Amniotic stem cell (primary cell): ENCODE results near the gene CPNE4.

Source experiments
- DNase-seq: peaks from one replicate; lab custom pipeline; 2025; lab: John Stamatoyannopoulos, UW

Gene CPNE4

DNA sequence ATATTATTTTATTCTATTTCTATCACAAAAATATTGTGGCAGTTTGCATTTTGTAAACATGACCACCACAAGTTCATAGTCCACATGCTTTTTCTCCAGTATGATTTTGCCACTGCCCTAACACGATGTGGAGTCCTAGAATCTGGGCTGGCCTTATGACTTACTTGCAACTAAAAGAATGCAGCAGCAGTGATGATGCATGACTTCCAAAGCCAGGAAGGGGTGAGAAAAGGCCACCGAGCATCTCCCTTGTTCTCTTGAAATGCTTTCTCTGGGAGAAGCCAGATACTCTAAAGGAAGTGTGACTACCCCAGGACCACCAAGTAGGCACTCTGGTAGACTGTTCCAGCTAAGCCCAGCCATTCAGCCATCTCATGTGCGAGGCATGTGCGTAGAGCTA is 340.4 kb downstream of the CPNE4 start:
- no peak for DNase-seq

DNA sequence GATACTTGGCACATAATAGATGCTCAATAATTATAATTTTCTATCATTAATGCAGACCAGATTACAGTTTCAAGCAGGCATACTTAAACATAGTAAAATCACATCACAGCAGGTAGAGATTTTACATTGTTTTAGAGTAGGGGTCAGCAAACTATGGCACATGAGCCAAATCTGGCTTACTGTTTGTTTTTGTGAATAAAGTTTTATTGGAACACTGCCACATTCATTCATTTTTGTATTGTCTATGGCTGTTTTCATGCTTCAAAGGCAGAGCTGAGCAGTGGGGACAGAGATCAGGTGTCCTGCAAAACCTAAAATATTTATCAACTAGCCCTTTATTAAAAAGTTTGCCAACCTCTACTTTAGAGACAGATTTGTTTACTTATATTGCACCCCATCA is 342.5 kb downstream of the CPNE4 start:
- no peak for DNase-seq

DNA sequence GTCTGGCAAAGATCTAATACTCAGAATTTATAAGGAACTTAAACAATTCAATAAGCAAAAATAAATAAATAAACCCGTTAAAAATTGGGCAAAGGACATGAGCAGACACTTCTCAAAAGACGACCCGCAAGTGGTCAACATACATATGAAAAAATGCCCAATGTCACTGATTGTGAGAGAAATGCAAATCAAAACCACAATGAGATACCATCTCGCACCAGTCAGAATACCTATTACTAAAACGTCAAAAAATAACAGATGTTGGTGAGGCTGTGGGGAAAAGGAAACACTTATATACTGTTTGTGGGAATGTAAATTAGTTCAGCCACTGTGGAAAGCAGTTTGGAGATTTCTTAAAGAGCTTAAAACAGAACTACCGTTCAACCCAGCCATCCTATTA is 344.0 kb downstream of the CPNE4 start:
- no peak for DNase-seq

DNA sequence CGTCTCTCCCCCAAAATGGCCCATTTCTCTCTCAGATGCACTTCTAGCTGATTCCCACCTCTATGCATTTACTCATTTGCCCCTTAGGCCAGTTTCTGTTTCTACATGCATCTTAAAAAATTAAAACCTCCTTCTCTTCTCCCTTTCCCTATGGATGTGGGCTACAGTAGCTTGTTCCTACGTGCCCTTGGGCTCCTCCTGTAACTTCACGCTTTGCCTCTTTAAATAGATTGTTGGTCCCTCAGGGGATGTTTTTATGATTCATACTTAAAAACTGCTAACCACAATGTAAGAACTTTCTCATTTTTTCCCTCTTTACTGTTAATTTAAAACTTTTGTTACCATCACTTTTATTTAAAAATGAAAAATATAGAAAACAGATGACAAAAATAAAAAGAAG is 346.4 kb downstream of the CPNE4 start:
- DNase-seq = no peak

DNA sequence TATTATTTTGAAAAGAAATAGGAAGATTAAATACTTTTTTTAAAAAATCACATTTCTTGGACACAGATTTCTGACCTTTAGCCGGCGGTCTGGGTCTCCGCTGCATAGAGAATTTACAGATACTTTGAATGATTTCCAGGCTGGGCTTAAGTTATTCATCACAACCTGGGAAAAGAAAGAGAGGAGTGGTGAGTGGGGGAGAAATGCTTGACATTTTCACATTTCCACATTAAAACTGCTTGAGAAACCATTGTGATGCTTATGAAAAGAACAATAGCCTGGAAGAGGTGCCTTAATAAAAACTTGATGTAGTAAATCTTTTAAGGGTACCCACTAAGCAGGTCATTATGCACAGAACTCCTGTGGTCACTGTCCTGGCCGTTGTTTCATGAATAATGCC is 365.2 kb downstream of the CPNE4 start:
- DNase-seq = no peak

DNA sequence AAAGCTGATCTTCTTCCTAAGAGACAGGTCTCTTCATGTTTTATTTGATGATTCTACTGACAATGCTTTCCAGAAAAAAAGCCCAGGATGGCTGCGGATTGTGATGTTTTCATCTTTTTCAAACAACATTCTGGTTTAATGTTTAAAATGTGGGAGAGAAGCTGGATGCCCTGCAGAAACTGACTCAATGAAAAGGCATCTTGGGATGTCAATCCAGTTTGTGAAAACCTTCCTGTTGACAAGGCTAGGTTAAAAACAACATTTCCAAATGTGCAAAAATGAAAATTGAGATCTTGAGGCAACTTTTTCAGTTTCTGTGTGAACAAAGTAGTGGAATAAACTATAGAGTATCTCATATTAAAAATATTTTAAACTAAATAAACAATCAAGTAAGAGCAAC is 376.0 kb downstream of the CPNE4 start:
- no peak for DNase-seq

DNA sequence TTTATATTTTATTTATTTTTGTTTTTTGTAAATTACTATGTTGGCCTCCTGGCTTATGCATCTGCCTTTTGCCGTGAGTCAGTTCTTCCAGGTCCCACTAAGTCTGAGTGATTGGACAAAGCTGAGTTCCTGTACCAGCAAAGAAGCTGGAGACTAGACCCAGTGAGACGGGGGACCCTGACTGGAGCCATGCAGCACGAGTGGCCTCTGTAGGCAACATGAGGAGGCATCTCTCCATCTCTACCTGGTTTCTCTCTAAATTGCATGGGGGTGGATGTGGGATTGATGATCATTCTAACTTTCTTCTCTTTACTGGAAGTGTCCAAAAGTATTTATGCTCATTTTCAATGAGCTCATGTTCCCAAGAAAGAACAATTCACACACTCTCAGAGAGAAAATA is 376.7 kb downstream of the CPNE4 start:
- DNase-seq = no peak

DNA sequence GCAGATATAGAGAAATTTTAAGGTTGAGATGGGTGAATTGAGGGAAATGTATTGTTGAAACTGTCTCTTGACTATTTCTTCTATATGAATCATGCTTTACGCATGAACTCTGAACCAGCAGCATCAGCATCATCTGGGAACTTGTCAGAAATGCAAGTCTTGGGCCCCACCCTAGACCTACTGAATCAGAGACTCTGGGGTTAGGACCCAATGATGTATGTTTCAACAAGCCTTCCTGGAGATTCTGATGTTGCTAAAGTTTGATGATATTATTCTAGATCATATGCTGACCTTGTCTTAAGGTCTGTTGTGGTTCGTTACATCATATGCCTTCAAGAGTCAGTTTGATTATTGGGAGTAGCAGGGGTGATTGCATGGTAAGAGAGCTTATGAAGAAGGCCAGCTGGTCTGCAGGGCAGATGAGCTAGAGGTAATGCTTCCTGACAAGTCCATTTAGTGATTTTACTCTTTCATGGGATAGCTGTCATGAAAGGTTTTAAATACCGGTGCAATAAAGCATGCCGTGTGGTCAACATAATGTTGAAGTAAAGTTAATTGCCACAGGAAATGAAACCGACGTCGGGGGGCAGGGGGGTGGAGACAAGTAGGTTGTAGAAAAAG is 379.6 kb downstream of the CPNE4 start:
- DNase-seq = no peak

DNA sequence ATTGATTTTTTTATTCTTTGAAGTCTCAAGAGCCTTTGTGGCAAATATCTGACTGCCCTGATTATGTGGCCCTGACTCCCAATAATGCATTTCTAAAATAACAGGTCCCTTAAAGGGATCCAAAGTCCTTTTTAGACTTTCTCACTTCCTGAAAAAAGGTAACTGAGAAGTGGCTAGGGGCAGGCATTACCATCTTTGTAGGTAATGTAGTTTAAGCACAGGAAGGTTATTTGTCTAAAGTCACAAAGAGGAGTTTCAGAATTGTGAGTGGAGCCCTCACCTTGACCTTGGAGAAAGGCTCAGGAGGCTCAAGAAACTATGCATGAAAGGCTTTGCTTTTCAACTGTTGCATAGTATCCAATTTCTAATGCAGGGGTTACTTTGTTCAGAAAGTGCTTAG is 389.2 kb downstream of the CPNE4 start:
- no peak for DNase-seq

DNA sequence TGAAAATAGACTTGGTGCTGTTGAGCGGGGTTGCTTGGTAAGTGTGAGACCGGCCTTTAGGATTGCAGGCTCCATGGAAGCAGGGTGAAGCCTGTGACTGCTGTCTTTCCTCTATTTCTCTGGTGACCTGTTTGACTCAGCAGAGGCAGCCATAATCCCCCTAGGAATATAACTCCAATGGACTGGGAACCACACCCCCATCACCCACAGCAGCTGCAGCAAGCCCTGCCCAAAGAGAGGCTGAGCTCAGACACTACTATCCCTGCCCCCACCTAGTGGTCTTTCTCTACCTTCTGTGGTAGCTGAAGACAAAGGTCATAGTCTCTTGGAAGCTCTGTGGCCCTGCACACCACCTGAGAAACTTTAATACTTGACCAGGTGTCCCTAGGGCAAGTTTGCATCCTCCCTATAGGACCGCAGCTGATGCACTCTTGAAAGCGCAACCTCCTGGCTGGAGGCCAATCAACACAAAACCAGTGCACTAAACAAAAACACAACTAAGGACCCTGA is 398.5 kb downstream of the CPNE4 start:
- no peak for DNase-seq

DNA sequence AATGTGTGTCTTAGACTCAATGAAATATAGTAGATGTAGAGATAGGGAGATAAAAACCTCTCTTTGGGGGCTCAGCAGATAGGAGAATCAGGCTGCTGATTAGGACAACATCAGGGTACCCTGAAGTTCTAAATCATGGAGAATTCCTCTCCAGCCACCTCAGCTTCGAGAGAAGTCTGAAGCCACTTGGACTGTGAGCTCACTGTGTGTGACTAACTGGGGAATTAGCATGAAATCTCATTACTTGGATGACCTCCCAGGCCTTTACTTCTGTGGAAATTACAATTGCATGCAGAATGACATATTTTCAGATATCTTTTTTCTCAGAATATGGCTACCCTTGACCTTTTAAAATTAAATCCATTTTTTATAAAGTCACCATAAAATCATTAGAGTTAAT is 404.0 kb downstream of the CPNE4 start:
- no peak for DNase-seq

DNA sequence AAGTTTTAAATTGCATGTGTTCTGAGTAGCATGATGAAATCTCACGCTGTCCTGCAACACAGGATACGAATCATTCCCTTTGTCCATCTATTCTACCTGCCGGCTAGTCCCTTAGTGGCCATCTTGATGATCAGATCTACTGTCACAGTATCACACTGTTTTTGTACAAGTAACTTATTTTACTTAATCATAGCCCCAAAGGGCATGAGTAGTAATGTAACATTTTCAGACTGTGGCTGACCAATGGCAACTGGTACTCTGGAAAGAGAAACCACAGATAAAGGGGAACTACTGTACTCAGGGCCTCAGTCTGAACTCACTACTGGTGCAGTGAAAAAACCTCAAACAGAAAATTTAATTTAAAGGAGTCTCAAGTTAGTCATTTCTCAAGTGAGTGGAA is 404.7 kb downstream of the CPNE4 start:
- DNase-seq = no peak

DNA sequence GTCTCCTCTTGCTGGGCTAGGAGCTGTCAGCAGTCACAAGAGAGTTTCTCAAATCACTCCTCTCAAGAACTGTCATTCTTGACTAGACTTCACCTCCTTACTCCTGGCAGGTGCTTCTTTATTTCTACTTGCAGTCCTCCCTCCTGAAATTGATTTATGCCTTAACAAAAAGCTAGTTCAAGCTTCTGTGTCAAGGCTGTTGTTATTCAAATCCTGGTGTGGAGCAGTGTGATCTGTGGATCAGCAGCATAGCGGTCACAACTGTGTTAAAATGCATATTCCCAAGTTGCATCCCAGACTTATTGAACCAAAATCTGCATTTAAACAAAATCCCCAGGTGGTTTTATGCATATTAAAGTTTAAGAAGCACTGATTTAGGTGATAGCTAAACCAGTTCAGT is 411.4 kb downstream of the CPNE4 start:
- no peak for DNase-seq

DNA sequence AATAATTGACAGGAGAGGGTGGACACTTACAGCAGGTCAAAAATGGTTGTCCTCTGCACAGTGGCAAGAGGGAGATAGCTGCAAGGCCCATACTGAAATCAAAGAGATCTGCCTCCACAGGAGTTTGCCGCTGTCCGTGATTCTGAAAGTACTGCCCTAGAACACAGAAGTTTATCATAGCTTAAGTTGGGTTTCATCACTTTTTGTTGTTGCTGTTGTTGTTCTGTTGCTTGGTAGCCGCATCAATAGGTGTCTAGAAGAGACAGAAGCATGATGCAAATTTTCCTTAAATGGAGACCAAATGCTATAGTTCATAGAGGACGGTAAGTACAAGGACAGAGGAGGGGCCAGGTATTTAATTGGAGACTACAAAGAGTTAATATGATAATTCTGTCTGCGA is 412.1 kb downstream of the CPNE4 start:
- DNase-seq = no peak

DNA sequence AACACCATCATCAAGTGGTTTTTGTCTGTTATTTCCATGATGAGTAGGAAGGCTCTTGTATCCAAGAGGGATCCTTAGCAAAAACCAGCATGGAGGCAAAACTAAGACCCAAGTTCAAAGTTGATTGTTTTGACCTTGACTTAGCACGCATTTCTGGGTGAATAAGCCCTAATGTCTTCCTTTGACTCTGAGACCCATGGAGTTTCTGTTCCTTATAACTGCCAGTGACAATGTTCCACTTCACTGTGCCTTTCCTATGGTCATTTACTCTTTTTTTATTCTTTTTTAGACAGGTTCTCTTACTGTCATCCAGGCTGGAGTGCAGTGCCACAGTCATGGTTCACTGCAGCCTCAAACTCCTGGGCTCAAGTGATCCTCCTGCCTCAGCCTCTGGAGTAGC is 413.8 kb downstream of the CPNE4 start:
- DNase-seq = no peak

DNA sequence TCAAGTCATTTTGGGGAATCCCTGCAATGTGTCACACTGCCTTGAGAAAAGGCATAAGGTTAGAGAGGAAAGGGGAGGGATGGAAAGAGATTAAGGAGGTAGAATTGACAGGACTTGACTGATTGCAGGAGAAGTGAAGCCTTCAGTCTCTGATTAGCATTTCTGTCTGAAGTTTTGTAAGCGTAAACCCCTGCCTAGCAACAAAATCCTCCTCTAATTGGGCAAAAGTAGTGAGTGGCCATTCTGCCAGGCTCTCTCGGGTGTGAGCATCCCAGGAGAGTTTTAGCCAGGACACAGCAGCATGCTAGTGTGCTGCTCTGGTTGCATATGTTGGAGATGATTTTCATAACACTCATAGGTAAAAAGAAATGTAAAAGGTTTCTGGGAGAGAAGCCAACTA is 415.0 kb downstream of the CPNE4 start:
- DNase-seq = no peak

DNA sequence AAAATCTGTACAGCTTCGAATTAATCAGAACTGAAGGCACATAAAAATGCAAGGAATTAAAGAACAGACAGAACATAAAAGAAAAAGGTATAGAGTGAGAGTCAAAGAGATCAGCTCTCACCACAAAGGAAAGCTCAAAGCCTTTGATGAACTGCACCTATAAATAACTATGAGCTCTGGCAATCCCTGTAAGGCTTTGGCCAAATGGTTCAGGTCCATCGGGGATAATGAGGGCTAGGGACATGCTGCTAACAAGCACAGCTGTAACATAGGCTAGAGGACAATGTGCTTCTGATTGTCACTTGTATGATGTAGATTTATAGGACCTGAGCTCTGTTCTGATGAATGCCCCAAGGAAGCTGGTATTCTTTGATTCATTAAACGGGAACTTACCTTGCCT is 418.1 kb downstream of the CPNE4 start:
- DNase-seq = no peak

DNA sequence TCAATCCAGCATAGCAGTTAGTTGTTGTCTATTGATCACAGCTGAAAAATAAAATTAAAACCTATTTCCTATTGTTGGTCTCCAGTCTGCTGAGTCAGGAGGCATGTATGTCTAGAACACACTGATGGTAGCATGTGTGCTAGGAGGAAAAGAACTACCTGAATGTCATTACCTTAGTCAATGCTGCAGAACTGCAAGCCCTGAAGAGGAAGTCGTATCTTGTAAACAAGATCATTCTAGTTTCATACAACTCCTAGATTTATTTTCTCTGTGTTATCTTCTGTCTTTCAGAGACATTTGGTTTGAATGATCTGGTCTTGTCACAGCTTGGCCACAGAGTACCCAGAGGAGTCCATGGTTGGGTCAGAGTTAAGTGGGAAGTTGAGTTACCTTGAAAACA is 422.1 kb downstream of the CPNE4 start:
- DNase-seq = no peak

DNA sequence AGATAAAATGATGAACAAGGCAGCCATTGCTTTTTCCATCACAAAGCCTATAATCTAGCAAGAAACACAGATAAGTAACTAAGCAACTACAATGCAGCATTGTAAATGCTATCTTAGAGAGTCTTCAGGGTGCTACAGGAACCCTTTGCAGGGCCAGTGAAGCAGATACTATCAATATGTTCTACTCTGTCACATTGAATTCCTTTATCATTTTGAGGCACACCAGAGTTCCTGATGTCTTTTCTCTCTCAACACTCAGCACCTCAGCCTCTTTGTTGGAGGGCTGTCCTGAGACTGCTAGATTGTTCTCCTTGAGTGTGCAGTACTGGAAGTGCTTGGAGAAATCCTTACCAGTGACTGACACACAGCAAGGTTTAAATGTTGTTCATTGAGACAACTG is 424.6 kb downstream of the CPNE4 start:
- no peak for DNase-seq

DNA sequence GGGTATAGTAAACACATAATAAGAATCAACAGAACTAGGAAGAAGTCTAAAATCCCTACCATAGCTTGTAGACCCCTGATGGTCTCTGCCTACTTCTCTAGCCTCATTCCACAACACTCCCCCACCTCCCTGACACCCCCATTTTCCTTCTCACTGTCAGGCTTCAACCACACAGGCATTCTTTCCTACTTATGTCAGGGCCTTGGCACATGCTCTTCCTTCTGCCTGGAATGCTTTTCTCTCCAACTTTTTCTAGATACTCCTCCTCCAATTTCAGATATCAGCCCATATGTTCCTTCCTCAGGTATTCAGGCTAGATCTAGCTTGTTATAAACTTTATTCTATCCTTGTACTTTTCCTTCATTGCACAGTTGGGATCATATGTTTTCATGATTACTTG is 426.1 kb downstream of the CPNE4 start:
- no peak for DNase-seq

DNA sequence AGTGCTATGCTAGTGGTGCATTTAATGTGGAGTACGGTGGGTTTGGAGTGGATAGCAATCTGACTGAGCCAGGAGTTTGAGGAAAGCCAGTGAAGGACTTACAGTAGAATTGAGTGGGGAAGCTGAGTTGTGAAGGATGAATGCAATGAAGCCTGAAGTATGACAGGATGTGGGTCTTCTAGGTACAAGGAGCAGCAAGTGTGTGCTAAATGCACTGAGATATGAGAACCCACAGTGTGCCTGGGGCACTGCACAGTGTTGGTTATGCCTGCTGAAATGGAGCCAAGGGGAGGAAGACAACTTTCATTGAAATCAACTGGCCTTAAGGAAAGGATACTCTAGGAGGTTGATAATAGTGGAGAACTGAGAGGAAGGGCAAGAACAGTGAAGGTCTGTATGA is 426.5 kb downstream of the CPNE4 start:
- no peak for DNase-seq

DNA sequence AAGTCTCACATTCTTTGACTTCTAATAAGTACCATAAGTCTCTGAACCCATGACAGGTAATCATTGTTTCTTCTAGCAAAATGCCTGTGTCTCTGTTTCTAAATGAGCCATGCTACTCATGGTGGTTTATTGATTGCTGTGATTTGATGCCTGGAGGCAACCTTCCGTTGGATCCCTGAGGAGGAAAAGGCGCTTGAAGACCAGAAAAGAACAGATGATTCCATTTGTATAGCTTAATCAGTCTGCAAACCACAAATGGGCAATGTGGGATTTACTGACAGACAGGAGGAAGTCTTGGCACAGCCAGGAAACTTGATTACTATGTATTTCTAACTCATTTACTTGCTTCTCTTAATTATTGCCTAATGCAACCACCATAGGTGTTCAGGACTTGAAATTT is 428.9 kb downstream of the CPNE4 start:
- no peak for DNase-seq

DNA sequence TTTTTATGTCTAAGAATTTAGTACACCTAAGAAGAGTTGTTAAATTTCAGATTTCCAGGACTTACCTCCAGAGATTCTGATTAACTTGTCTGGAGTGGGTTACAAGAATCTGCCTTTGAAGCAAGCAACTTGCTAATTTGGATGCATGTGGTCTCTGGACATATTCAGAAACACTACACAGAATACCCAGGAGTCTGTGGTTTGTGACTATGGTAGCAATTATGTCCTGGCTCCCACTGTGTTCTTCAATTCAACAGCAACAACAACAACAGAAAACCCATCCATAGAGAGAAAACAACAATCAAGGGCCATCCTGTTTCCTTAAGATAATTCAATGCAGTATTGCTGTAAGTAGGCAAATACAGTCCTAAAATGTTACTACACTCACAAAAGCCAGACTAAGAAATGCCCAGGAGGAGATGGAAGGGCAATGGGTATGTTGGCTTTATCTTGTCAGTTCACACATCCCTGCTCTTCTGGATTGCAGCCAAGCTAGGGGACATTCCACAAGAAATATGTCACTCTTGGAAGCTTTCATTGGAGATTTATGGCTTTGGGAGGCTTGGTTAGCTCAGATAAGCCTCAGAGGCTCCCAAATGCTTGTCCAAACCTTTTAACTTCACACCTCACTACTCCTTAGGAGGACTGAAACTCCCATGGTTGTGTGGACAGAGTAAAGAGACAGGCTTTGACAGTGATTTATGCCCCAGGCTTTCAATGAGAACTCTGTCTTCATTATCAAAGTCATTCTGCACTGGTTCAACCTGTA is 432.6 kb downstream of the CPNE4 start:
- no peak for DNase-seq

DNA sequence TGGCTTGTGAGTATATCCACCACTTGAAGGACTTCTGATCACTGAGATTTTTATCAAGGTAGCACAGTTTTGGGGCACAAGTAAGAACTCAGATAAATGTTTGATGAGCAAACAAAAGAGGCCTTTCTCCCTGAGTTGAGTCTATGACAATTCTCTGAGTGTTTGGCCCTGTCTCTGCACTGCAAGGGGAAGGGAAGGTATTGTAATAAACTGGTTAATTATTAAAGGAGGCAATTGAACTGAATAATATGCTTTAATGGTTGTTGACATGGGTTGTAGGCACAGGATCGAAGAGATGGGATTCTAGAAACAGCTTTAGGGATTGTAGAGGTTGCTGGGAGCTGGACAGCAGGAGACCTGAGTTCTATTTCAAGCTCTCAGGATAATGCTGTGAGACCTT is 437.0 kb downstream of the CPNE4 start:
- no peak for DNase-seq
